Prostate gland (tissue), 2 donors: ENCODE results near the gene UBASH3B.

Source experiments
- CTCF ChIP-seq, 4 experiments: fragments of 200-600 bp in 2 of 4; fragments of 450-650 bp in 2 of 4; sonication (generic) in 2 of 4; IDR thresholded peaks; 1 replicate in 3 of 4; 2 replicates in 1 of 4; pipeline ENCODE4 v1.5.1; 2016 to 2019; ENCODE audit warnings: antibody characterized with exemption in 4 of 4, mild to moderate bottlenecking in 2 of 4, moderate library complexity in 2 of 4
- POLR2AphosphoS5 ChIP-seq: sonication (generic); formaldehyde crosslinking; IDR thresholded peaks from one replicate; pipeline ENCODE4 v1.6.1; 2017; ENCODE audit warnings: antibody characterized with exemption

GRCh38 chr11:122745111-122745510 lies 89.6 kb downstream of the UBASH3B start:
- no peak for TF ChIP-seq CTCF (IDR thresholded peaks at IDR 0.05)
- TF ChIP-seq POLR2AphosphoS5 = no peak
